Smooth muscle cell (in vitro differentiated cells): ENCODE measurements around the gene ALAS1. TPM values are rescaled to one million over a fixed set of nuclear protein-coding genes. Genes with fewer than 3 reads are reported as not detected.

Experiments
- DNase-seq: peaks from one replicate; lab custom pipeline; 2025; ENCODE audit not compliant: unreplicated experiment; lab: John Stamatoyannopoulos, UW
- H2AFZ ChIP-seq: fragments of 200-600 bp; sonication (generic); 2 replicates; pipeline ENCODE4 v1.6.0; 2016; ENCODE audit warnings: antibody characterized with exemption, low read depth, mild to moderate bottlenecking
- H3F3A ChIP-seq: fragments of 200-600 bp; sonication (generic); 2 replicates; pipeline ENCODE4 v1.6.0; 2017; ENCODE audit warnings: antibody characterized with exemption, low read depth
- H3K27ac ChIP-seq: fragments of 200-600 bp; sonication (generic); 2 replicates; pipeline ENCODE4 v1.5.1; 2016; ENCODE audit warnings: low read depth, mild to moderate bottlenecking
- H3K27me3 ChIP-seq: fragments of 200-600 bp; sonication (generic); 2 replicates; pipeline ENCODE4 v1.6.1; 2016; ENCODE audit warnings: low read depth, mild to moderate bottlenecking
- H3K36me3 ChIP-seq: fragments of 200-600 bp; sonication (generic); 2 replicates; pipeline ENCODE4 v1.5.1; 2016; ENCODE audit warnings: low read depth
- H3K4me1 ChIP-seq: fragments of 200-600 bp; sonication (generic); 2 replicates; pipeline ENCODE4 v1.5.1; 2016; ENCODE audit warnings: low read depth
- H3K4me2 ChIP-seq: fragments of 200-600 bp; sonication (generic); 2 replicates; pipeline ENCODE4 v1.6.0; 2016; ENCODE audit warnings: mild to moderate bottlenecking
- H3K4me3 ChIP-seq: fragments of 200-600 bp; sonication (generic); 2 replicates; pipeline ENCODE4 v1.5.1; 2016; ENCODE audit warnings: mild to moderate bottlenecking
- H3K79me2 ChIP-seq: fragments of 200-600 bp; sonication (generic); 2 replicates; pipeline ENCODE4 v1.6.0; 2016; ENCODE audit warnings: low read depth, mild to moderate bottlenecking
- H3K9ac ChIP-seq: fragments of 200-600 bp; sonication (generic); 2 replicates; pipeline ENCODE4 v1.6.0; 2016; ENCODE audit warnings: low read depth
- H3K9me3 ChIP-seq: fragments of 200-600 bp; sonication (generic); replicated peaks from 2 replicates; pipeline ENCODE4 v1.5.1; 2016; ENCODE audit warnings: low read depth
- H4K20me1 ChIP-seq: fragments of 200-600 bp; sonication (generic); 2 replicates; pipeline ENCODE4 v1.6.0; 2016; ENCODE audit warnings: low read depth
- WGBS: methylation state at CpG from one replicate; pipeline ENCODE4 v1.1.7; 2016; ENCODE audit warnings: low lambda C conversion rate; 5-methylcytosine and 5-hydroxymethylcytosine counted together
- polyA plus RNA-seq: library from polyadenylated mRNA; unstranded; fragments of >200 nt; fragmentation: Nextera tagmentation; extraction: Ambion mirVana; gene quantifications from 2 replicates; pipeline ENCODE4 v1.2.1, GENCODE V29; 2016
- total RNA-seq: library from RNA; depleted of rRNA; stranded (reverse); fragments of >200 nt; gene quantifications from 2 replicates; pipeline ENCODE4 v1.2.3, GENCODE V29; 2014
- TF ChIP-seq, protein P1 (sequence below): fragments of 200-600 bp; sonication (generic); IDR thresholded peaks from 2 replicates; pipeline ENCODE4 v1.5.1; 2017; ENCODE audit warnings: borderline replicate concordance, mild to moderate bottlenecking, antibody characterized with exemption; ENCODE audit not compliant: insufficient read depth, poor library complexity, severe bottlenecking

ALAS1 gene
- total and polyA plus RNA-seq, 2 experiments from 2014 or later, result 35.7 to 59.4 TPM

DNA sequence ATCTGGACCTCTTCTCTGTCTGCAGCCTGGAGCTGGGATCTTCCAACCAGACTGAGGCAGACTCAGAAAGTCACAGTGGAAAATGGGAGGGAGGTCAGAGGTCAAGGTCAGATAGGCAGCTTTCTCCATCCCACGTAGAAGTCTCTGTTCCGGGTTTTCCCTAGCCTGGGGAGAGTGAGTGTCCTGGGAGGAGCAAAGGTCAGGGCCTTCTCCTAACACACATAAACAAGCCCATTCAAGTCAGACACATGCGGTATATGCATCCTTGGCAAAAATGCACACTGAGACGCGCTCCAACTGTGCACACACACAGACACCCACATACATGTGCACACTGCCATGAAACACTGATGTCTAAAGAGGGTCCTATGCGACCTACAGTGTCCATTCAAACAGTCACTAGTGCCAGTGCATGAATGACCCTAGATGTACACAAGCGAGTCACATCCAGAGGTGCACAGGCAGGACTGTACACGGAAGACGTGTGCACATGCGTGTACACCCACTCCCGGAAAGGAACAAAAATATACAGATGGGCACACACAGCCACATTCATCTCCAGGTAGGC lies 40.3 kb downstream of the ALAS1 start:
- peak overlapping the region; percentile 94 for H3K27ac ChIP-seq
- H4K20me1 ChIP-seq, result peaks cover 32% of the 10 kb centered on the region
- H3F3A ChIP-seq, result peaks cover 9% of the 10 kb centered on the region
- no peaks in the 10 kb centered on the region for H3K9me3 ChIP-seq
- H3K36me3 ChIP-seq, result no peaks in the 10 kb centered on the region
- no peak overlapping the region for H2AFZ ChIP-seq
- TF ChIP-seq, protein P1, sequence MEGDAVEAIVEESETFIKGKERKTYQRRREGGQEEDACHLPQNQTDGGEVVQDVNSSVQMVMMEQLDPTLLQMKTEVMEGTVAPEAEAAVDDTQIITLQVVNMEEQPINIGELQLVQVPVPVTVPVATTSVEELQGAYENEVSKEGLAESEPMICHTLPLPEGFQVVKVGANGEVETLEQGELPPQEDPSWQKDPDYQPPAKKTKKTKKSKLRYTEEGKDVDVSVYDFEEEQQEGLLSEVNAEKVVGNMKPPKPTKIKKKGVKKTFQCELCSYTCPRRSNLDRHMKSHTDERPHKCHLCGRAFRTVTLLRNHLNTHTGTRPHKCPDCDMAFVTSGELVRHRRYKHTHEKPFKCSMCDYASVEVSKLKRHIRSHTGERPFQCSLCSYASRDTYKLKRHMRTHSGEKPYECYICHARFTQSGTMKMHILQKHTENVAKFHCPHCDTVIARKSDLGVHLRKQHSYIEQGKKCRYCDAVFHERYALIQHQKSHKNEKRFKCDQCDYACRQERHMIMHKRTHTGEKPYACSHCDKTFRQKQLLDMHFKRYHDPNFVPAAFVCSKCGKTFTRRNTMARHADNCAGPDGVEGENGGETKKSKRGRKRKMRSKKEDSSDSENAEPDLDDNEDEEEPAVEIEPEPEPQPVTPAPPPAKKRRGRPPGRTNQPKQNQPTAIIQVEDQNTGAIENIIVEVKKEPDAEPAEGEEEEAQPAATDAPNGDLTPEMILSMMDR, result no peak
- H3K4me2 ChIP-seq, result peak overlapping the region; percentile 82
- peak overlapping the region; percentile 80 for H3K4me3 ChIP-seq
- H3K27me3 ChIP-seq, result no peaks in the 10 kb centered on the region
- peaks cover 47% of the 10 kb centered on the region for H3K79me2 ChIP-seq
- DNase-seq, result no peak
- peak overlapping the region; percentile 81 for H3K9ac ChIP-seq
- WGBS, result 18% methylated on average over 11 of the region's 11 CpGs
- peaks cover 11% of the 10 kb centered on the region for H3K4me1 ChIP-seq

DNA sequence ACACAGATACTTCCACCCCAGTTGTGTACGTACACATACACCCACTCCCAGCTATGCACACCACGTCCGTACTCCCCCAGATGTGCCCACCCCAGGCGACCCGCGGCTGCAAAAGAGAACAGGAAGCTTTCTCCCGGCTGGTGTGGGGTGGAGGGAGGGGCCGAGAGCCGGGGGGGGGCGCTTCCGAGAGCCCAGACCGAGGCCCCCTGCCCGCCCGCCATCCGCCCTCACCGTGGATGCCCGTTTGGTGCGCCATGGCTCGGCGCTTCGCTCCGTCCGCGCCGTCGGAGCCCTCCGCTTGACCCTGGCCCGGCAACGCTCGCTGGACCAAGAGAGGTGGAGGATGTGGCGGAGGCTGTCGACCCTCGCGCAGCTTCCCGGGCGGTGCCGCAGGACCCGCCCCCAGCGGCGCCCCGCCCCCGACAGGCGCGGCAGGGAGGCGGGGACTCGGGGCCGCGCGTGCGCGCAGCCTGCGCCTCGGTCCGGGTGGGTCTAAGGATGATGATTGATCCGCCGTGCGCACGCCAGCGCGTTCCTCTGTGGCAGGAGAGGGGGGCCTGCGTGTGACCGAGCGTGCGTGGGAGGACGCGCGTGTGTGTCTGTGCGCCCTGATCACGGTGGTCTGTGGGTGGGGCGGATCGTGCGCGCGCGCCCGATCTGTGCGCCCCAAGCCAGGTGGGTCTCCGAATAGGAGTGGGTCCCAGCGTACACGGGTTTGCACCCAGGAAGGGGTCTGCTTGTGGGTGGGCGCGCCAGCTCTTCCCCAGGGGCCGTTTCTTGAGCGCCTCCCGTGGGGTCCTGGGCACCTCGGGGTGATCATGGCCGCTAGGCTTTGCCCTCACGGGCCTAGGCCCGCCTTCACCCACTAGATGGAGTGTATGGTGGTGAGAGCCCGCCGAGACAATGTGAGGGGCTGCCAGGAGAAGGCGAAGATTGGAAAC lies 41.1 kb downstream of the ALAS1 start, which contains the start of gene TWF2:
TSS of gene TWF2 (minus strand) at position 398 of the 941 bp plus-strand sequence. CDS start at position 256, 142 bp downstream.
- Histone ChIP-seq H3K36me3 (no peaks in the 10 kb centered on the region), H4K20me1 (peaks cover 27% of the 10 kb centered on the region), H3K9me3 (no peaks in the 10 kb centered on the region), H3F3A (peaks cover 9% of the 10 kb centered on the region), H3K9ac (peak within 1 kb of the TSS; percentile 81), H3K79me2 (peaks cover 45% of the 10 kb centered on the region), H2AFZ (no peak within 1 kb of the TSS), H3K4me1 (peaks cover 11% of the 10 kb centered on the region), H3K27ac (peak within 1 kb of the TSS; percentile 94), H3K27me3 (no peaks in the 10 kb centered on the region), H3K4me3 (peak within 1 kb of the TSS; percentile 80), H3K4me2 (peak within 1 kb of the TSS; percentile 82)
- WGBS, result 1% methylated on average over 81 of the region's 92 CpGs
- DNase-seq, result peak; percentile 47
- TF ChIP-seq, protein P1, result peak; percentile 9

DNA sequence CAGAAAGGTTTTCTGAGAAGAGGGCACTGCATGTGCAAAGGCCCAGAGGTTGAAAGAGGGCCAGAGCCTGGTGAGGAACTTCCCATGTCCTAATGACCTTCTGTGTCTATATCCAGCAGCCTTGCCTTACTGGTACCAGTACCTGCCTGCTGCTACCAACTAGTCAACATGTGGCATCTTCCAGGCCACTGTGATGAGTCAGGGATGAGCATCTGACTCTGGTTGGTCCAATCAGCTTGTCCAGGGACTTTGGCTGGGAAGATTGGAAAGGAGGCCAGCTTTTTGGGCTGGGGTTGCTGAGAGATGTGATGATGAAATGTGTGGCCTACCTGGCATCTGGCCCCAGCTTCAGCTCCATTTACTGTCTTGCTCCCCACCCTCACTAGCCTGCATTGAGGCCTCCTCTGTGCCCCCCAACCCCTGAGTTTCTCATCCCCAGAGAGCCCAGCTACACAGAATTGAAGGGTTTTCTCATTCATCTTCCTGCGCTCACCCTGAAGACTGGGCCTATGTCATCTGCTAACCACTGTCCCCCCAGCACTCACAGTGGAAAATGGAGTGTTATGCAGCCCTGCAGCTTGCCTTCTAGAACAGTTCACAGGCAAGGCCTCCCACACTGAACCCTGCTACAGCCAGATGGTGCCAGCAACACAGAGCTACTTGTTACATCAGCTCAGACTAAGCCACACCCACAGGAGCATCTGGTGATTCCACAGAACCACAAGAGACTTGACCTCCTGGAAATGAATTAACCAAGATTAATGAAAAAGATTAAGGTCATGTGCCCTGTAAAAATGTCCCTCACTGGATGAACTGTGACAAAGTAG lies 42.3 kb downstream of the ALAS1 start:
- Histone ChIP-seq H3K9ac (no peak overlapping the region), H3K36me3 (no peaks in the 10 kb centered on the region), H3K4me1 (peaks cover 11% of the 10 kb centered on the region), H3K27me3 (no peaks in the 10 kb centered on the region), H3F3A (peaks cover 9% of the 10 kb centered on the region), H3K79me2 (peaks cover 33% of the 10 kb centered on the region), H4K20me1 (peaks cover 16% of the 10 kb centered on the region), H3K4me2 (peak overlapping the region; percentile 82), H2AFZ (no peak overlapping the region), H3K27ac (peak overlapping the region; percentile 72), H3K4me3 (peak overlapping the region; percentile 80), H3K9me3 (no peaks in the 10 kb centered on the region)
- 63% methylated on average over 1 of the region's 1 CpG for WGBS
- TF ChIP-seq, protein P1, result no peak
- DNase-seq, result peak; percentile 34
